NT2/D1 (cell line): ENCODE measurements around the gene RPL7A.

Experiments
- SUZ12 ChIP-seq: IDR thresholded peaks from 2 replicates; pipeline ENCODE4 v1.6.1; 2011; ENCODE audit not compliant: insufficient read length, insufficient read depth; ENCODE audit errors: extremely low read depth
- YY1 ChIP-seq: IDR thresholded peaks from 2 replicates; pipeline ENCODE4 v1.6.1; 2011; ENCODE audit not compliant: insufficient read length, insufficient read depth
- ZNF274 ChIP-seq: IDR thresholded peaks from 2 replicates; pipeline ENCODE4 v1.6.1; 2011; ENCODE audit warnings: mild to moderate bottlenecking, low read depth, low read length

- TF ChIP-seq ZNF274: no peak
- TF ChIP-seq YY1: no peak
- TF ChIP-seq SUZ12: no peak
These were observed 41.1 kb downstream of the RPL7A start for GRCh38 chr9:133389025-133389557.
